Daoy (cell line): Measurements from ENCODE around the gene USP3. TPM values are rescaled to one million over a fixed set of nuclear protein-coding genes. Genes with fewer than 3 reads are reported as not detected.

Experiments used
- DNase-seq: peaks from one replicate; pipeline ENCODE4 v3.0.0-alpha.2; 2015; ENCODE audit warnings: low read depth
- total RNA-seq: library from RNA; depleted of rRNA; stranded (reverse); fragments of >200 nt; shearing (Covaris generic); gene quantifications from 2 replicates; pipeline ENCODE4 v1.2.3, GENCODE V29; 2014

The USP3 gene
- total RNA-seq, 1 experiment from 2014 or later, result 28.1 TPM

- no peak for DNase-seq
Measured at GRCh38 chr15:63497642-63498467, 6.5 kb upstream of the USP3 start.

- DNase-seq, result no peak
Measured at GRCh38 chr15:63499175-63499549, 5.2 kb upstream of the USP3 start.

- no peak for DNase-seq
Measured at GRCh38 chr15:63499611-63500010, 4.8 kb upstream of the USP3 start.

- DNase-seq, result no peak
Measured at GRCh38 chr15:63500265-63501250, 3.8 kb upstream of the USP3 start.

- DNase-seq, result peak; percentile 87
Measured at GRCh38 chr15:63501256-63502089, 2.9 kb upstream of the USP3 start.

- DNase-seq, result no peak
Measured at GRCh38 chr15:63502137-63502766, 2.1 kb upstream of the USP3 start.

- peak; percentile 90 for DNase-seq
Measured at GRCh38 chr15:63502843-63503738, 1.3 kb upstream of the USP3 start.

GRCh38 chr15:63503739-63504246 lies 600 bp upstream of the USP3 start:
- DNase-seq, result peak; percentile 88

GRCh38 chr15:63504979-63505841 lies 817 bp downstream of the USP3 start:
- peak; percentile 64 for DNase-seq

GRCh38 chr15:63505842-63506222 lies 1.4 kb downstream of the USP3 start:
- no peak for DNase-seq

GRCh38 chr15:63506537-63507035 lies 2.2 kb downstream of the USP3 start:
- DNase-seq, result no peak

GRCh38 chr15:63507878-63508818 lies 3.8 kb downstream of the USP3 start:
- DNase-seq, result no peak

- no peak for DNase-seq
Measured at GRCh38 chr15:63509056-63509954, 4.9 kb downstream of the USP3 start.

- DNase-seq, result peak; percentile 33
Measured at GRCh38 chr15:63509955-63510940, 5.9 kb downstream of the USP3 start.

- no peak for DNase-seq
Measured at GRCh38 chr15:63512148-63512547, 7.8 kb downstream of the USP3 start.
